Ishikawa (cell line): ENCODE data around the gene CNTNAP5.

ENCODE experiments used
- CEBPB ChIP-seq: IDR thresholded peaks from 2 replicates; pipeline ENCODE4 v1.6.1; 2012
- CREB1 ChIP-seq: IDR thresholded peaks from 2 replicates; pipeline ENCODE4 v1.6.1; 2012; ENCODE audit warnings: low read depth

GRCh38 chr2:124335058-124335457 is 310.0 kb downstream of the CNTNAP5 start:
- TF ChIP-seq CREB1 = no peak
- no peak for TF ChIP-seq CEBPB
